ENCODE measurements around the gene DPEP2.

GRCh38 chr16:67995423-67995822, 3.9 kb downstream of the DPEP2 start:
- TF ChIP-seq POLR2A (IDR thresholded peaks at IDR 0.05): no peak
- TF ChIP-seq, protein P1, sequence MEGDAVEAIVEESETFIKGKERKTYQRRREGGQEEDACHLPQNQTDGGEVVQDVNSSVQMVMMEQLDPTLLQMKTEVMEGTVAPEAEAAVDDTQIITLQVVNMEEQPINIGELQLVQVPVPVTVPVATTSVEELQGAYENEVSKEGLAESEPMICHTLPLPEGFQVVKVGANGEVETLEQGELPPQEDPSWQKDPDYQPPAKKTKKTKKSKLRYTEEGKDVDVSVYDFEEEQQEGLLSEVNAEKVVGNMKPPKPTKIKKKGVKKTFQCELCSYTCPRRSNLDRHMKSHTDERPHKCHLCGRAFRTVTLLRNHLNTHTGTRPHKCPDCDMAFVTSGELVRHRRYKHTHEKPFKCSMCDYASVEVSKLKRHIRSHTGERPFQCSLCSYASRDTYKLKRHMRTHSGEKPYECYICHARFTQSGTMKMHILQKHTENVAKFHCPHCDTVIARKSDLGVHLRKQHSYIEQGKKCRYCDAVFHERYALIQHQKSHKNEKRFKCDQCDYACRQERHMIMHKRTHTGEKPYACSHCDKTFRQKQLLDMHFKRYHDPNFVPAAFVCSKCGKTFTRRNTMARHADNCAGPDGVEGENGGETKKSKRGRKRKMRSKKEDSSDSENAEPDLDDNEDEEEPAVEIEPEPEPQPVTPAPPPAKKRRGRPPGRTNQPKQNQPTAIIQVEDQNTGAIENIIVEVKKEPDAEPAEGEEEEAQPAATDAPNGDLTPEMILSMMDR (IDR thresholded peaks at IDR 0.05): no peak
